ENCODE results near the gene C11orf71. TPM values are rescaled to one million over a fixed set of nuclear protein-coding genes. Genes with fewer than 3 reads are reported as not detected.

The C11orf71 gene
- total RNA-seq, 1 donor from 2014 or later = 2.1 TPM

DNA sequence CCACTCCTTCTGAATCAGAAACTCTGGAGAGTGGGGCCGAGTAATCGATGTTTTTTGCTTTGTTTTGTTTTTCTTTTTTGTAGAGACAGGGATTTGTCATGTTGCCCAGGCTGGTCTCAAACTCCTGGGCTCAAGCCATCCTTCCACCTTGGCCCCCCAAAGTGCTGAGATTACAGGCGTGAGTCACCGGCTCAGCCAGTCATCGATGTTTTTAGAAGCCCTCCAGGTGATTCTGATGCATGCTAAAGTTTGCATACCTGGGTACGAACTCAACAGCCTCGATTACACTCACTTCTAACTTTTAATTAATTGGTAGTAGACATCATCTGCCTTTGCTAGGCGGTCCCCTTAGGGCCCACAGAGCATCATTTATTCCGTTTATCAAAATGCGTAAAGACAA is 50.3 kb downstream of the C11orf71 start:
- no peaks in the 10 kb centered on the region for H3K36me3 ChIP-seq (ENCODE audit: control insufficient read depth, insufficient read depth, low read length)
- DNase-seq (ENCODE audit: low read depth) (peak; percentile 40), FAIRE-seq (no peak)
- no peaks in the 10 kb centered on the region for H3K27me3 ChIP-seq (ENCODE audit: control insufficient read depth, insufficient read depth, low read length)
- H3K4me3 ChIP-seq (ENCODE audit: low read depth, low read length) = no peak overlapping the region
- TF ChIP-seq, protein P1, sequence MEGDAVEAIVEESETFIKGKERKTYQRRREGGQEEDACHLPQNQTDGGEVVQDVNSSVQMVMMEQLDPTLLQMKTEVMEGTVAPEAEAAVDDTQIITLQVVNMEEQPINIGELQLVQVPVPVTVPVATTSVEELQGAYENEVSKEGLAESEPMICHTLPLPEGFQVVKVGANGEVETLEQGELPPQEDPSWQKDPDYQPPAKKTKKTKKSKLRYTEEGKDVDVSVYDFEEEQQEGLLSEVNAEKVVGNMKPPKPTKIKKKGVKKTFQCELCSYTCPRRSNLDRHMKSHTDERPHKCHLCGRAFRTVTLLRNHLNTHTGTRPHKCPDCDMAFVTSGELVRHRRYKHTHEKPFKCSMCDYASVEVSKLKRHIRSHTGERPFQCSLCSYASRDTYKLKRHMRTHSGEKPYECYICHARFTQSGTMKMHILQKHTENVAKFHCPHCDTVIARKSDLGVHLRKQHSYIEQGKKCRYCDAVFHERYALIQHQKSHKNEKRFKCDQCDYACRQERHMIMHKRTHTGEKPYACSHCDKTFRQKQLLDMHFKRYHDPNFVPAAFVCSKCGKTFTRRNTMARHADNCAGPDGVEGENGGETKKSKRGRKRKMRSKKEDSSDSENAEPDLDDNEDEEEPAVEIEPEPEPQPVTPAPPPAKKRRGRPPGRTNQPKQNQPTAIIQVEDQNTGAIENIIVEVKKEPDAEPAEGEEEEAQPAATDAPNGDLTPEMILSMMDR (IDR thresholded peaks at IDR 0.05; ENCODE audit: insufficient read depth, low read length, severe bottlenecking) = no peak

Other genes with a start within 250 kb of the C11orf71 start
- gene NNMT, start 104.1 kb downstream of the C11orf71 start, total RNA-seq = 0.38 and 11.6 TPM in 2 replicates
- gene RBM7, start 155 bp upstream of the C11orf71 start, total RNA-seq = 36.4 and 37.9 TPM in 2 replicates
- 143 and 160 TPM in 2 replicates for gene REXO2, start 39.0 kb upstream of the C11orf71 start, total RNA-seq
- gene NXPE1, start 159.4 kb upstream of the C11orf71 start, total RNA-seq = not detected in 2 replicates
- not detected in 2 replicates for gene NXPE4, start 195.3 kb upstream of the C11orf71 start, total RNA-seq

Measured in bronchial epithelial cell (primary cell).